GM18873 (cell line): ENCODE measurements around the gene MCAM.

Experiments
- ATAC-seq: cut with Tn5 transposase; IDR thresholded peaks from one replicate; pipeline ENCODE4 v1.9.1; 2021; ENCODE audit warnings: mild to moderate bottlenecking, moderate library complexity, moderate number of reproducible peaks; ENCODE audit not compliant: unreplicated experiment, low FRiP score

The MCAM gene

GRCh38 chr11:119267645-119268044, 49.3 kb downstream of the MCAM start:
- ATAC-seq, result no peak

- ATAC-seq, result no peak
These were observed 50.2 kb downstream of the MCAM start for GRCh38 chr11:119266517-119267255.

- ATAC-seq, result no peak
These were observed 50.9 kb downstream of the MCAM start for GRCh38 chr11:119266063-119266462.

- ATAC-seq, result no peak
These were observed 53.5 kb downstream of the MCAM start for GRCh38 chr11:119263352-119263940.

GRCh38 chr11:119262668-119263351, 54.1 kb downstream of the MCAM start:
- ATAC-seq, result no peak

GRCh38 chr11:119258983-119259382, 57.9 kb downstream of the MCAM start:
- ATAC-seq, result no peak
